Loucy (cell line): ENCODE results near the gene CACNA1C.

Source experiments
- H2AFZ ChIP-seq: fragments of 200-600 bp; sonication (generic); 2 replicates; pipeline ENCODE4 v1.6.0; 2016; ENCODE audit warnings: antibody characterized with exemption, mild to moderate bottlenecking, low read length, moderate library complexity
- H3F3A ChIP-seq: fragments of 200-600 bp; 2 replicates; pipeline ENCODE4 v1.6.0; 2016; ENCODE audit warnings: antibody characterized with exemption, low read depth, mild to moderate bottlenecking
- H3K27me3 ChIP-seq: fragments of 200-600 bp; sonication (generic); 2 replicates; pipeline ENCODE4 v1.6.1; 2014; ENCODE audit warnings: low read length, mild to moderate bottlenecking; ENCODE audit not compliant: insufficient read depth, poor library complexity, severe bottlenecking
- H3K36me3 ChIP-seq: fragments of 200-600 bp; sonication (generic); 2 replicates; pipeline ENCODE4 v1.6.1; 2016; ENCODE audit warnings: low read length; ENCODE audit not compliant: insufficient read depth
- H3K4me1 ChIP-seq: fragments of 200-600 bp; sonication (generic); 2 replicates; pipeline ENCODE4 v1.5.1; 2014; ENCODE audit warnings: low read length, mild to moderate bottlenecking; ENCODE audit not compliant: insufficient read depth, poor library complexity, severe bottlenecking
- H3K4me2 ChIP-seq: fragments of 200-600 bp; sonication (generic); 2 replicates; pipeline ENCODE4 v1.6.0; 2014; ENCODE audit warnings: antibody characterized with exemption, low read length, low read depth, mild to moderate bottlenecking; ENCODE audit not compliant: poor library complexity, severe bottlenecking
- H3K4me3 ChIP-seq: fragments of 200-600 bp; sonication (generic); 2 replicates; pipeline ENCODE4 v1.5.1; 2014; ENCODE audit warnings: low read length, mild to moderate bottlenecking, mixed read lengths; ENCODE audit not compliant: poor library complexity, severe bottlenecking
- H3K79me2 ChIP-seq: fragments of 200-600 bp; sonication (generic); 2 replicates; pipeline ENCODE4 v1.6.1; 2014; ENCODE audit warnings: low read length; ENCODE audit not compliant: insufficient read depth
- H3K9ac ChIP-seq: fragments of 200-600 bp; sonication (generic); 2 replicates; pipeline ENCODE4 v1.6.0; 2014; ENCODE audit warnings: mild to moderate bottlenecking, low read depth, low read length, moderate library complexity; ENCODE audit not compliant: poor library complexity, severe bottlenecking
- H3K9me2 ChIP-seq: fragments of 200-600 bp; sonication (generic); replicated peaks from 2 replicates; pipeline ENCODE4 v1.6.1; 2016; ENCODE audit warnings: low read depth, low read length, mixed read lengths
- H3K9me3 ChIP-seq: fragments of 200-600 bp; sonication (generic); 2 replicates; pipeline ENCODE4 v1.6.1; 2014; ENCODE audit warnings: mild to moderate bottlenecking, antibody characterized with exemption, low read length, low read depth; ENCODE audit not compliant: insufficient read depth
- H4K20me1 ChIP-seq: fragments of 200-600 bp; sonication (generic); 2 replicates; pipeline ENCODE4 v1.6.0; 2014; ENCODE audit warnings: antibody characterized with exemption, low read length, mild to moderate bottlenecking; ENCODE audit not compliant: insufficient read depth, poor library complexity, severe bottlenecking
- CTCF ChIP-seq: fragments of 200-600 bp; sonication (generic); conservative IDR thresholded peaks from 2 replicates; pipeline ENCODE4 v1.5.1; 2014; ENCODE audit warnings: mild to moderate bottlenecking, antibody characterized with exemption, low read length
- EZH2phosphoT487 ChIP-seq: fragments of 200-600 bp; IDR thresholded peaks from 2 replicates; pipeline ENCODE4 v1.6.1; 2018; ENCODE audit warnings: antibody characterized with exemption, mild to moderate bottlenecking, moderate library complexity, borderline replicate concordance

CACNA1C gene

GRCh38 chr12:2053691-2054090 lies 904 bp downstream of the CACNA1C start:
- Histone ChIP-seq H3K4me3 (no peak overlapping the region), H2AFZ (no peak overlapping the region)

GRCh38 chr12:2054091-2055018 lies 1.6 kb downstream of the CACNA1C start:
- peaks cover 36% of the 10 kb centered on the region for H3K27me3 ChIP-seq
- no peak overlapping the region for H3K4me3 ChIP-seq
- no peaks in the 10 kb centered on the region for H3K9me2 ChIP-seq
- H3K9me3 ChIP-seq, result no peaks in the 10 kb centered on the region
- H3K79me2 ChIP-seq, result no peaks in the 10 kb centered on the region
- no peaks in the 10 kb centered on the region for H3K4me1 ChIP-seq
- H3K9ac ChIP-seq, result no peak overlapping the region
- H2AFZ ChIP-seq, result no peak overlapping the region
- no peaks in the 10 kb centered on the region for H3K36me3 ChIP-seq
- TF ChIP-seq EZH2phosphoT487 (no peak), CTCF (no peak)
- H3K4me2 ChIP-seq, result no peak overlapping the region
- no peaks in the 10 kb centered on the region for H4K20me1 ChIP-seq
- H3F3A ChIP-seq, result no peaks in the 10 kb centered on the region

More at GRCh38 chr12:2053691-2054090, 904 bp downstream of the CACNA1C start:
- Histone ChIP-seq H3F3A (no peaks in the 10 kb centered on the region), H3K79me2 (no peaks in the 10 kb centered on the region), H3K4me2 (no peak overlapping the region), H3K9ac (no peak overlapping the region), H3K9me3 (no peaks in the 10 kb centered on the region), H3K9me2 (no peaks in the 10 kb centered on the region), H3K4me1 (no peaks in the 10 kb centered on the region), H3K36me3 (no peaks in the 10 kb centered on the region), H3K27me3 (peaks cover 36% of the 10 kb centered on the region), H4K20me1 (no peaks in the 10 kb centered on the region)
- TF ChIP-seq CTCF (no peak), EZH2phosphoT487 (no peak)

- no peaks in the 10 kb centered on the region for H3K9me2 ChIP-seq
- H4K20me1 ChIP-seq, result no peaks in the 10 kb centered on the region
- no peaks in the 10 kb centered on the region for H3K4me1 ChIP-seq
- no peak overlapping the region for H3K4me3 ChIP-seq
- no peaks in the 10 kb centered on the region for H3K36me3 ChIP-seq
- TF ChIP-seq CTCF, result peak; percentile 96
- no peak for TF ChIP-seq EZH2phosphoT487
- H3K9me3 ChIP-seq, result no peaks in the 10 kb centered on the region
- H3K4me2 ChIP-seq, result no peak overlapping the region
- H3K9ac ChIP-seq, result no peak overlapping the region
- H3K27me3 ChIP-seq, result peaks cover 19% of the 10 kb centered on the region
- no peaks in the 10 kb centered on the region for H3F3A ChIP-seq
- H2AFZ ChIP-seq, result no peak overlapping the region
- H3K79me2 ChIP-seq, result no peaks in the 10 kb centered on the region
Measured at GRCh38 chr12:2057041-2057794, 4.4 kb downstream of the CACNA1C start.
